Measurements from ENCODE around the gene FAM20C.
"Not testable (repeated sequence)": the region's sequence is repeated elsewhere in the genome, so short reads cannot be mapped to it uniquely, and the experiment has no call there.

Gene FAM20C

DNA sequence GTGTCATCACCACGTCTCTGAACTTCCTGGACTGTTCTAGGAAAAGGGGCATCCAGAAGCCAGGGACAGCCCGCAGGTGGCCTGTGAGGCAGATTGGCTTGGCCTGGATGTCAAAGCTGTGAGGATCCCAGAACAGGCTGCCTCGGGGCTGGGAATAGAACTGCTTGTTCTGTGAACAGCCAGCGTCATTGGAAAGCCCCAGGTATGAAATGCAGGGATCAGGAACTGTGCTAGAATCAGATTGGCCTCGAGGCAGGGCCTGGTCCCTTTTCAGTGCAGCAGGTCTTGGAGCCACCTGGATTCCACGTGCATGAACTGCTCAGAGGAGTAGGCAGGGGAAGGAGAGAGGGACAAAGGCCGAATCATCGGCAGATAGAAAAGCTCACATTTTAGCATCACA, 44.6 kb downstream of the FAM20C start:
- TF ChIP-seq, protein P1, sequence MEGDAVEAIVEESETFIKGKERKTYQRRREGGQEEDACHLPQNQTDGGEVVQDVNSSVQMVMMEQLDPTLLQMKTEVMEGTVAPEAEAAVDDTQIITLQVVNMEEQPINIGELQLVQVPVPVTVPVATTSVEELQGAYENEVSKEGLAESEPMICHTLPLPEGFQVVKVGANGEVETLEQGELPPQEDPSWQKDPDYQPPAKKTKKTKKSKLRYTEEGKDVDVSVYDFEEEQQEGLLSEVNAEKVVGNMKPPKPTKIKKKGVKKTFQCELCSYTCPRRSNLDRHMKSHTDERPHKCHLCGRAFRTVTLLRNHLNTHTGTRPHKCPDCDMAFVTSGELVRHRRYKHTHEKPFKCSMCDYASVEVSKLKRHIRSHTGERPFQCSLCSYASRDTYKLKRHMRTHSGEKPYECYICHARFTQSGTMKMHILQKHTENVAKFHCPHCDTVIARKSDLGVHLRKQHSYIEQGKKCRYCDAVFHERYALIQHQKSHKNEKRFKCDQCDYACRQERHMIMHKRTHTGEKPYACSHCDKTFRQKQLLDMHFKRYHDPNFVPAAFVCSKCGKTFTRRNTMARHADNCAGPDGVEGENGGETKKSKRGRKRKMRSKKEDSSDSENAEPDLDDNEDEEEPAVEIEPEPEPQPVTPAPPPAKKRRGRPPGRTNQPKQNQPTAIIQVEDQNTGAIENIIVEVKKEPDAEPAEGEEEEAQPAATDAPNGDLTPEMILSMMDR (IDR thresholded peaks at IDR 0.05; ENCODE audit: low read depth, low read length): no peak
- no peak overlapping the region for H3K4me3 ChIP-seq (ENCODE audit: low read depth, low read length)

DNA sequence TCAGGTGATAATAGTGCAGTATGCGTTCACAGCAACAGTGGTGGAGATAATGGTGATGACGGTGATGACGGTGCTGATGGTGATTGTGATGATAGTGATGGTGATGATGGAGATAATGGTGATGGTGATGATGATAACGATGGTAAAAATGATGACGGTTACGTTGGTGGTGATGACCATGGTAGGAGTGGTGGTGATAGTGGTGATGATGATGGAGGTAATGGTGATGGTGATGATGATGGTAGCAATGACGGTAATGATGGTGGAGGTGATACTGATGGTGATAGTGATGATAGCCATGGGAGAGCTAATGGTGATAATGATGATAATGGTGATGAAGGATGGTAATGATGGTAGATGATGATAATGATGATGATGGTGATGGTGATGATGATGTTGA, 45.0 kb downstream of the FAM20C start:
- TF ChIP-seq, protein P1 (IDR thresholded peaks at IDR 0.05; ENCODE audit: low read depth, low read length): no peak
- H3K4me3 ChIP-seq (ENCODE audit: low read depth, low read length): no peak overlapping the region

DNA sequence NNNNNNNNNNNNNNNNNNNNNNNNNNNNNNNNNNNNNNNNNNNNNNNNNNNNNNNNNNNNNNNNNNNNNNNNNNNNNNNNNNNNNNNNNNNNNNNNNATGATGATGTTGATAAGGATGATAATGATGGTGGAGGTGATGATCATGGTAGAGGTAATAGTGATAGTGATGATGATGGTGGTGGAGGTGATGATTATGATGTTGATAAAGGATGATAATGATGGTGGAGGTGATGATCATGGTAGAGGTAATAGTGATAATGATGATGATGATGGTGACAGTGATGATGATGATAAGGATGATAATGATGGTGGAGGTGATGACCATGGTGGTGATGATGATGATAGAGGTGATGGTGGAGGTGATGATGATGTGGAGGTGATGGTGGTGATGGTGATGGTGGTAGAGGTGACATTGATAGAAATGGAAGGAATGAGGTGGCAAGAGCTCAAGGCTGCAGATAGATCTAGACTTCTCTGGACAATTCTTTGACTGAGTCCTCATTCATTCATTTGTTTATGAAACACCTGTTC, 47.8 kb downstream of the FAM20C start:
- no peak overlapping the region for H3K4me3 ChIP-seq (ENCODE audit: low read depth, low read length)
- TF ChIP-seq, protein P1 (IDR thresholded peaks at IDR 0.05; ENCODE audit: low read depth, low read length): no peak

DNA sequence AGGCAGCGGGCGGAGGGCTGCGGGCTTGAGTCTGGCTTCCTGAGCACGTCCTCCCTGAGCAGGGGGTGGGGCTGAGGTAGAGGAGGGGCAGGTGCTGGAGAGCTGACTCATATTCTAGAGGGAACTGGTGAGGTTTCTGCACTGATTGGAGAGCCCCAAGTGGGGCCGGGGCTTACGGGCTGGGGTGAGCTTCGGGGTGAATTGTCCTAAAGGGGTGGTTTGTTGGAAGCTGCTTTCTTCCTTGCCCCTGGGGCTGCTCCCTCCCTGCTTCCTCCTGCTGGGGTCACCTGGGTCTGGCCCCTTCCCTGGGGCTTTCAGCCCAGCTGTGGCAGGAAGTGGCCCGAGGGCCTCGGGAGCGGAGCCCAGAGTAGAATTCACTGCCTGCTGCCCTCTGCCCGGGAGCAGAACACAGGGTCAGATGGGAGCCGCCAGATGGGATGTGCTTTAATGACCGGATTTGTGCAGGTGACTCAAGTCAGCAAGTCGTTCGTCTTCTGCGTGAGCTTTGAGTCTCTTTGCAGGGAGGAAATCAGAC, 48.6 kb downstream of the FAM20C start:
- TF ChIP-seq, protein P1 (IDR thresholded peaks at IDR 0.05; ENCODE audit: low read depth, low read length): no peak
- no peak overlapping the region for H3K4me3 ChIP-seq (ENCODE audit: low read depth, low read length)

DNA sequence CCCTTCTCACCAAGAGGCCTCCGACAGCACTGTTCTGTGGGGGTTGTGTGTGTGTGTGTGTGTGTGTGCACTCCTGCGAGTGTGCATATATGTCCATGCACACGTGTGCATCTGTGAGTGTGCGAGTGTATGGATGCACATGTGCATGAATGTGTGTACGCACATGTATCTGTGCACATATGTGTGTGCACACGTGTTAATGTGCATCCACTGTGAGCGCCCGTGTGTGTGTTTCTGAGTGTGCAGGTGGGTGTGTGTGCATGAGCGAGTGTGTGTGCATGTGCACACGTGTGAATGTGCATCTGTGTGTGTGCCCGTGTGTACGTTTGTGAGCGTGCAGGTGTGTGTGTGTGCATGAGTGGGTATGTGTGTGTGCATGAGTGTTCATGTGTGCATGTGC, 49.1 kb downstream of the FAM20C start:
- H3K4me3 ChIP-seq (ENCODE audit: low read depth, low read length): no peak overlapping the region
- TF ChIP-seq, protein P1 (IDR thresholded peaks at IDR 0.05; ENCODE audit: low read depth, low read length): no peak

DNA sequence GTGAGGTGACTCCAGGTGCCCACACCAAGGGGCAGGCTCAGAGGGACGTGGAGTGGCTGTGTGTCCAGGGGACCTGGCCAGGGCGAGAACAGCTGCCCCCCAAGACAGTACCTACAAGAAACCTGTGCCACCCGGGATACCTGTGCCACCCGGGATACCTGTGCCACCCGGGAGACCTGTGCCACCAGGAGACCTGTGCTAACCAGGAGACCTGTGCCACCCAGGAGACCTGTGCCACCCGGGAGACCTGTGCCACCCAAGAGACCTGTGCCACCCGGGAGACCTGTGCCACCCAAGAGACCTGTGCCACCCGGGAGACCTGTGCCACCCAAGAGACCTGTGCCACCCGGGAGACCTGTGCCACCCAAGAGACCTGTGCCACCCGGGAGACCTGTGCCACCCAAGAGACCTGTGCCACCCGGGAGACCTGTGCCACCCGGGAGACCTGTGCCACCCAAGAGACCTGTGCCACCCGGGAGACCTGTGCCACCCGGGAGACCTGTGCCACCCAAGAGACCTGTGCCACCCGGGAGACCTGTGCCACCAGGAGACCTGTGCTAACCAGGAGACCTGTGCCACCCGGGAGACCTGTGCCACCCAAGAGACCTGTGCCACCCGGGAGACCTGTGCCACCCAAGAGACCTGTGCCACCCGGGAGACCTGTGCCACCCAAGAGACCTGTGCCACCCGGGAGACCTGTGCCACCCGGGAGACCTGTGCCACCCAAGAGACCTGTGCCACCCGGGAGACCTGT, 50.6 kb downstream of the FAM20C start:
- H3K4me3 ChIP-seq (ENCODE audit: low read depth, low read length): not testable (repeated sequence)

DNA sequence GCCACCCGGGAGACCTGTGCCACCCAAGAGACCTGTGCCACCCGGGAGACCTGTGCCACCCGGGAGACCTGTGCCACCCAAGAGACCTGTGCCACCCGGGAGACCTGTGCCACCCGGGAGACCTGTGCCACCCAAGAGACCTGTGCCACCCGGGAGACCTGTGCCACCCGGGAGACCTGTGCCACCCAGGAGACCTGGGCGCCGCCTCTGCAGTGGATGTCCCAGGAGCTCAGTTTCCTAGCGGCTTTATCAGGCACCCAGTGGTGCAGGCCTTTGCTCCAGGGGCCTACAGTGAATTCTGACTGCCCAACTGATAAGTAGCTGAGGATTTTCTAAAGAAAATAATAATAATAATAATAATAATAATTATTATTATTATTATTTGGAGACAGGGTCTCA, 51.2 kb downstream of the FAM20C start:
- H3K4me3 ChIP-seq (ENCODE audit: low read depth, low read length): not testable (repeated sequence)

DNA sequence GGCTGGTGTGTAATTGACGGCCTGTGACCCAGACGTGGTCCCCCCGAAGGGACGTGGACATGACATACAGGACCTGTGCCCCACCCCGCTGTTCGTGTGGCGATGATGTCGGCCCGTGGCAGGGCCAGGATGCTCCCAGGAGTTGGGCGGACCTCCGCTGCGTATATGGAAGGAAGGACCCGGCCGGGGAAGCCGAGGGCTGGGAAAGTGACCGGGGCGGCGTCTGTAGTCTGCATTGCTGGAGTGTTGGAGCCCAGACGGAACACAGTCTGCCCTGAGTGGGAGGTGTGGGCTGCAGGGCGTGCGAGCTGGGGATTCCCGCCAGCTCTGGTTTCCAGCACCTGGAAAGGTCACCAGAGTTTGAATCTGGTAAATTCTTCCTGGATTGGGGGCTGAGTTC, 52.6 kb downstream of the FAM20C start:
- TF ChIP-seq, protein P1 (IDR thresholded peaks at IDR 0.05; ENCODE audit: low read depth, low read length): no peak

More for the DNA sequence above, 52.6 kb downstream of the FAM20C start:
- H3K4me3 ChIP-seq (ENCODE audit: low read depth, low read length): no peak overlapping the region
